Measurements from ENCODE around the gene DENND1B.

GRCh38 chr1:197615693-197616011 lies 159.6 kb downstream of the DENND1B start:
- TF ChIP-seq ZNF157 (tag by site-specific recombination; IDR thresholded peaks at IDR 0.05) (no peak), CTCF (tag by site-specific recombination; IDR thresholded peaks at IDR 0.05) (no peak), ZNF768 (tag by site-specific recombination; IDR thresholded peaks at IDR 0.05) (no peak), YY1 (tag by site-specific recombination; IDR thresholded peaks at IDR 0.05) (no peak), ZNF704 (tag by site-specific recombination; IDR thresholded peaks at IDR 0.05) (no peak), ZNF239 (tag by site-specific recombination; IDR thresholded peaks at IDR 0.05) (no peak)
- TF ChIP-seq, protein P1, sequence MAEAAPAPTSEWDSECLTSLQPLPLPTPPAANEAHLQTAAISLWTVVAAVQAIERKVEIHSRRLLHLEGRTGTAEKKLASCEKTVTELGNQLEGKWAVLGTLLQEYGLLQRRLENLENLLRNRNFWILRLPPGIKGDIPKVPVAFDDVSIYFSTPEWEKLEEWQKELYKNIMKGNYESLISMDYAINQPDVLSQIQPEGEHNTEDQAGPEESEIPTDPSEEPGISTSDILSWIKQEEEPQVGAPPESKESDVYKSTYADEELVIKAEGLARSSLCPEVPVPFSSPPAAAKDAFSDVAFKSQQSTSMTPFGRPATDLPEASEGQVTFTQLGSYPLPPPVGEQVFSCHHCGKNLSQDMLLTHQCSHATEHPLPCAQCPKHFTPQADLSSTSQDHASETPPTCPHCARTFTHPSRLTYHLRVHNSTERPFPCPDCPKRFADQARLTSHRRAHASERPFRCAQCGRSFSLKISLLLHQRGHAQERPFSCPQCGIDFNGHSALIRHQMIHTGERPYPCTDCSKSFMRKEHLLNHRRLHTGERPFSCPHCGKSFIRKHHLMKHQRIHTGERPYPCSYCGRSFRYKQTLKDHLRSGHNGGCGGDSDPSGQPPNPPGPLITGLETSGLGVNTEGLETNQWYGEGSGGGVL (tag by site-specific recombination; IDR thresholded peaks at IDR 0.05) = no peak
